CD4-positive, alpha-beta T cell (primary cell): Measurements from ENCODE around the gene ROM1. TPM values are rescaled to one million over a fixed set of nuclear protein-coding genes. Genes with fewer than 3 reads are reported as not detected.

Source experiments
- ATAC-seq: fragments of 200-7000 bp; cut with Tn5 transposase; one replicate; pipeline ENCODE4 v1.10.0; 2022; ENCODE audit warnings: mild to moderate bottlenecking; ENCODE audit not compliant: poor library complexity
- CTCF ChIA-PET: fragments of 350-600 bp; sonication (Branson Sonifier 250); formaldehyde crosslinking; loops from one replicate; lab custom pipeline; 2021; ENCODE audit warnings: antibody characterized with exemption, inconsistent platforms; lab: Charles Lee
- POLR2A ChIA-PET: fragments of 350-600 bp; sonication (Branson Sonifier 250); formaldehyde crosslinking; loops from one replicate; lab custom pipeline; 2021; ENCODE audit warnings: antibody characterized with exemption, inconsistent platforms; lab: Charles Lee
- DNase-seq, 14 experiments: peaks; one replicate each; pipeline ENCODE4 v3.0.0-alpha.2; 2013 to 2020; ENCODE audit warnings: mixed read lengths in 2 of 14
- H3K27ac ChIP-seq, 2 donors: one replicate each; pipeline versions ENCODE4 v1.5.1 to v1.7.0; 2013; ENCODE audit warnings: low read length in 2 of 2, low read depth in 1 of 2, mild to moderate bottlenecking in 1 of 2
- H3K27me3 ChIP-seq, 2 experiments: 1 replicate in 1 of 2; 2 replicates in 1 of 2; pipeline versions ENCODE4 v1.6.1 to v1.7.0; 2013; ENCODE audit warnings: low read length in 2 of 2, control low read depth in 1 of 2, mild to moderate bottlenecking in 1 of 2, moderate library complexity in 1 of 2; ENCODE audit not compliant: insufficient read depth in 2 of 2, control insufficient read depth in 1 of 2
- H3K36me3 ChIP-seq: one replicate; pipeline ENCODE4 v1.6.1; 2013; ENCODE audit warnings: low read length, control low read depth; ENCODE audit not compliant: insufficient read depth
- H3K4me1 ChIP-seq: one replicate; pipeline ENCODE4 v1.6.1; 2013; ENCODE audit warnings: low read length, control low read depth; ENCODE audit not compliant: insufficient read depth
- H3K4me3 ChIP-seq: one replicate; pipeline ENCODE4 v1.5.1; 2013; ENCODE audit warnings: mild to moderate bottlenecking, low read length, moderate library complexity
- H3K9me3 ChIP-seq, 2 experiments: 1 replicate in 1 of 2; 2 replicates in 1 of 2; pipeline versions ENCODE4 v1.6.1 to v1.7.0; 2013; ENCODE audit warnings: low read length in 2 of 2, mild to moderate bottlenecking in 2 of 2, control low read depth in 1 of 2, moderate library complexity in 1 of 2; ENCODE audit not compliant: control insufficient read depth in 1 of 2, insufficient read depth in 1 of 2
- H3K27ac Mint-ChIP-seq: one replicate; pipeline ENCODE4 v1.8.0; 2020; ENCODE audit warnings: mixed read lengths
- H3K27me3 Mint-ChIP-seq: one replicate; pipeline ENCODE4 v1.8.0; 2021; ENCODE audit warnings: mixed read lengths
- H3K36me3 Mint-ChIP-seq: one replicate; pipeline ENCODE4 v1.8.0; 2021; ENCODE audit warnings: low read depth, mixed read lengths
- H3K4me1 Mint-ChIP-seq: one replicate; pipeline ENCODE4 v1.8.0; 2021; ENCODE audit warnings: low read depth, mixed read lengths
- H3K4me3 Mint-ChIP-seq: one replicate; pipeline ENCODE4 v1.8.0; 2020; ENCODE audit warnings: mild to moderate bottlenecking, mixed read lengths
- H3K9me3 Mint-ChIP-seq: one replicate; pipeline ENCODE4 v1.8.0; 2020; ENCODE audit warnings: mixed read lengths
- CTCF ChIP-seq: fragments of 200-600 bp; IDR thresholded peaks from one replicate; pipeline ENCODE4 v1.8.0; 2022; ENCODE audit warnings: antibody characterized with exemption, mild to moderate bottlenecking
- intact Hi-C, 2 experiments: fragments of 100-400 bp; cut with DNase I in 1 of 2; cut with micrococcal nuclease in 1 of 2; formaldehyde crosslinking; loops; one replicate each; pipeline versions ENCODE4 v1.15.1 to v1.9.0; 2023 to 2025; cut with DNase I, micrococcal nuclease
- total RNA-seq, 174 experiments: library from RNA in 2 of 174; stranded (reverse) in 2 of 174; gene quantifications; one replicate each; pipeline ENCODE4 v1.2.3 and lab custom pipeline; 2021 to 2026

ROM1 gene
- total RNA-seq, 2 experiments from 2014 or later: 0.42 to 0.71 TPM

GRCh38 chr11:62652161-62653006 is 39.3 kb downstream of the ROM1 start:
- Mint-ChIP-seq H3K27ac (peak overlapping the region; percentile 97), H3K4me3 (peak overlapping the region; percentile 94), H3K27me3 (no peaks in the 10 kb centered on the region), H3K4me1 (peaks cover 17% of the 10 kb centered on the region), H3K36me3 (peaks cover 21% of the 10 kb centered on the region), H3K9me3 (no peaks in the 10 kb centered on the region)
- Histone ChIP-seq H3K4me1 (peaks cover 28% of the 10 kb centered on the region), H3K27ac (peak overlapping the region; percentile 89 to 94), H3K27me3 (no peaks in the 10 kb centered on the region), H3K4me3 (peak overlapping the region; percentile 96), H3K36me3 (peaks cover 24% of the 10 kb centered on the region), H3K9me3 (no peaks in the 10 kb centered on the region)
- ChIA-PET POLR2A (interaction anchor here (0.9 to 5.6 kb wide), 32 partner anchors 11 to 1688 kb away, joined by 3 to 170 read pairs (median 6); partner anchors contain the start of genes B3GAT3, C11orf98, CCDC88B and CSKMT), CTCF (interaction anchor here (0.7 to 1.4 kb wide), 4 partner anchors 13 to 40 kb away, joined by 3 to 6 read pairs (median 4); partner anchors contain the start of genes C11orf98, CSKMT, EML3 and LBHD1)
- DNase-seq: peak in 4 of 14 experiments; percentile 43 to 62 (median 51)
- peak; percentile 5 for ATAC-seq
- intact Hi-C loops: loop anchor here (1.0 to 5.0 kb wide), 6 partner anchors 13 to 60 kb away; partner anchors contain the start of genes C11orf98 (in 2 of the 2), CSKMT (in 2 of the 2), UQCC3 (in 2 of the 2) and EML3 (in 1 of the 2)
- TF ChIP-seq CTCF: no peak

- Histone ChIP-seq H3K9me3 (no peaks in the 10 kb centered on the region), H3K36me3 (peaks cover 6% of the 10 kb centered on the region), H3K27me3 (no peaks in the 10 kb centered on the region), H3K4me3 (no peak overlapping the region), H3K4me1 (peaks cover 22% of the 10 kb centered on the region), H3K27ac (no peak overlapping the region)
- intact Hi-C loops: loop anchor here in 1 of 2 experiments (5.0 kb wide), 2 partner anchors 42 to 62 kb away; partner anchors contain the start of genes EML3, ROM1 and TUT1
- Mint-ChIP-seq H3K36me3 (peaks cover 13% of the 10 kb centered on the region), H3K27ac (peak overlapping the region; percentile 69), H3K4me3 (peak overlapping the region; percentile 69), H3K4me1 (peaks cover 17% of the 10 kb centered on the region), H3K27me3 (no peaks in the 10 kb centered on the region), H3K9me3 (no peaks in the 10 kb centered on the region)
- no peak for ATAC-seq
- ChIA-PET POLR2A (interaction anchor here (1.1 to 5.6 kb wide), 4 partner anchors 8 to 63 kb away, joined by 3 to 170 read pairs (median 7); partner anchors contain the start of genes C11orf98, CSKMT, GANAB and TUT1), CTCF (interaction anchor here (1.3 kb wide), 1 partner anchor 40 kb away, joined by 4 read pairs; no protein-coding TSS in a partner anchor)
- DNase-seq: no peak
- no peak for TF ChIP-seq CTCF
Observed at GRCh38 chr11:62654297-62654696, 41.2 kb downstream of the ROM1 start.

- POLR2A ChIA-PET: interaction anchor here (1.1 to 5.6 kb wide), 5 partner anchors 8 to 199 kb away, joined by 4 to 170 read pairs (median 5); partner anchors contain the start of genes C11orf98, CSKMT, GANAB and LBHD1
Observed at GRCh38 chr11:62656796-62657429, 43.9 kb downstream of the ROM1 start.

More at GRCh38 chr11:62656796-62657429, 43.9 kb downstream of the ROM1 start:
- CTCF ChIA-PET: no interaction called here
- Histone ChIP-seq H3K27me3 (no peaks in the 10 kb centered on the region), H3K4me1 (peaks cover 13% of the 10 kb centered on the region), H3K27ac (no peak overlapping the region), H3K9me3 (no peaks in the 10 kb centered on the region), H3K4me3 (no peak overlapping the region), H3K36me3 (no peaks in the 10 kb centered on the region)
- no peaks in the 10 kb centered on the region for H3K9me3 Mint-ChIP-seq
- intact Hi-C loops: no loop called here
- DNase-seq: no peak
- H3K36me3 Mint-ChIP-seq: peaks cover 13% of the 10 kb centered on the region
- ATAC-seq: no peak
- no peak overlapping the region for H3K27ac Mint-ChIP-seq
- TF ChIP-seq CTCF: no peak
- H3K27me3 Mint-ChIP-seq: no peaks in the 10 kb centered on the region
- H3K4me3 Mint-ChIP-seq: peak overlapping the region; percentile 3
- peaks cover 13% of the 10 kb centered on the region for H3K4me1 Mint-ChIP-seq
